PFSK-1 (cell line): ENCODE results near the gene LOXL4. TPM values are rescaled to one million over a fixed set of nuclear protein-coding genes. Genes with fewer than 3 reads are reported as not detected.

Source experiments
- FOXP2 ChIP-seq: optimal IDR thresholded peaks from 2 replicates; pipeline ENCODE3; 2011; ENCODE audit warnings: borderline replicate concordance, control low read depth, inconsistent platforms; ENCODE audit not compliant: insufficient read depth; ENCODE audit errors: extremely low read length, extremely low read depth
- POLR2AphosphoS5 ChIP-seq: IDR thresholded peaks from 2 replicates; pipeline ENCODE4 v1.6.1; 2012; ENCODE audit warnings: low read depth, mild to moderate bottlenecking, control low read depth, low read length, moderate library complexity
- SIN3A ChIP-seq: IDR thresholded peaks from 2 replicates; pipeline ENCODE4 v1.6.1; 2012; ENCODE audit warnings: mild to moderate bottlenecking, low read length, moderate library complexity, borderline replicate concordance; ENCODE audit not compliant: insufficient read depth
- TAF1 ChIP-seq: IDR thresholded peaks from 2 replicates; pipeline ENCODE4 v1.6.1; 2012; ENCODE audit warnings: low read length, control low read depth, borderline replicate concordance; ENCODE audit not compliant: insufficient read depth
- polyA plus RNA-seq: library from polyadenylated mRNA; unstranded; fragments of >200 nt; gene quantifications from one replicate; pipeline ENCODE4 v1.2.1, GENCODE V29; 2012; ENCODE audit warnings: low read depth, missing spikeins; ENCODE audit not compliant: insufficient read length
- TF ChIP-seq, protein P1 (sequence below), 2 experiments: IDR thresholded peaks; 2 replicates each; pipeline versions ENCODE4 v1.6.1 to v1.8.0; 2011 to 2012; ENCODE audit warnings: low read depth in 2 of 2, low read length in 2 of 2, control low read depth in 1 of 2, inconsistent platforms in 1 of 2, mild to moderate bottlenecking in 1 of 2, moderate library complexity in 1 of 2; ENCODE audit not compliant: insufficient read depth in 1 of 2

The LOXL4 gene
- not detected for polyA plus RNA-seq

DNA sequence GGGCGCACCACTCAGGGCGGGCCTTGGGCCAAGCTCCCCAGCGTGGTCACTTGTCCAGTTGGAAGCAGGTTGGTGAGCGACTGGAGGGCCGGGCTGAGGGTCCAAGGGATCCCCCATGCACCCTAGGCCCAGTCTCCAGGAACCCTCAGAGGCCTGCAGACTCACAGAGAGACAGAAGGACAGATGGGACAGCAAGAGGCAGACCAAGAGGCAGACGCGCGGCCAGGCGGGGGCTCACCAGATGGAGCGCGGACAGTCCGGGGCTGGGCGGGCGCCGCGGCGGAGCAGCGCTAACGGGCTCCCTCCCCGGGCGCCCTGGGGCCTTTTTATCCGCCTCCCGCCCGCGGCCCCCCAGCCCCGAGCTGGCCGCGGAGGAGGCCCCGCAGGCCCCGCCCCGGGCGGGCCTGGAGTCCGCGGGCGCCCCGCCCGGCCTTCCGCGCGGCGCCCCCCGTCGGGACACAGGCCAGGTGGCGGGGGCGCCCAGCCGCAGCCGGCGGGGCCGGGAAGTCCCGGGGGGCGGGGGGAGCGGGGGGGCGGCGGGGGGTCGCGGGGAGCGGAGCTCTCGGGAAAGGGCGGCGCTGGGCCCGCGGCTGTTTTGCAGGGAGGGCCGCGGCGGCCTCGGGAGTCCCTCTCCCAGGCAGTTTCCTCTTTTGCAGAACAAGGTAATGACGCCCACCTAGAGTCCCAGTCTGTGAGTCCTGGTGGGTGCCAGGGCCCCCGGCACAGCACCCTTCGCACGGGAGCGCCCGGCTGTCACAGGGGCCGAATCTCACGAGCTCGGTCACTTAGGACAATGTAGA, at the start of gene LOXL4:
LOXL4 (minus strand) TSS at position 301 of the 800 bp plus-strand sequence. CDS start 5,175 bp downstream, outside the sequence.
- no peak for TF ChIP-seq TAF1
- TF ChIP-seq, protein P1, sequence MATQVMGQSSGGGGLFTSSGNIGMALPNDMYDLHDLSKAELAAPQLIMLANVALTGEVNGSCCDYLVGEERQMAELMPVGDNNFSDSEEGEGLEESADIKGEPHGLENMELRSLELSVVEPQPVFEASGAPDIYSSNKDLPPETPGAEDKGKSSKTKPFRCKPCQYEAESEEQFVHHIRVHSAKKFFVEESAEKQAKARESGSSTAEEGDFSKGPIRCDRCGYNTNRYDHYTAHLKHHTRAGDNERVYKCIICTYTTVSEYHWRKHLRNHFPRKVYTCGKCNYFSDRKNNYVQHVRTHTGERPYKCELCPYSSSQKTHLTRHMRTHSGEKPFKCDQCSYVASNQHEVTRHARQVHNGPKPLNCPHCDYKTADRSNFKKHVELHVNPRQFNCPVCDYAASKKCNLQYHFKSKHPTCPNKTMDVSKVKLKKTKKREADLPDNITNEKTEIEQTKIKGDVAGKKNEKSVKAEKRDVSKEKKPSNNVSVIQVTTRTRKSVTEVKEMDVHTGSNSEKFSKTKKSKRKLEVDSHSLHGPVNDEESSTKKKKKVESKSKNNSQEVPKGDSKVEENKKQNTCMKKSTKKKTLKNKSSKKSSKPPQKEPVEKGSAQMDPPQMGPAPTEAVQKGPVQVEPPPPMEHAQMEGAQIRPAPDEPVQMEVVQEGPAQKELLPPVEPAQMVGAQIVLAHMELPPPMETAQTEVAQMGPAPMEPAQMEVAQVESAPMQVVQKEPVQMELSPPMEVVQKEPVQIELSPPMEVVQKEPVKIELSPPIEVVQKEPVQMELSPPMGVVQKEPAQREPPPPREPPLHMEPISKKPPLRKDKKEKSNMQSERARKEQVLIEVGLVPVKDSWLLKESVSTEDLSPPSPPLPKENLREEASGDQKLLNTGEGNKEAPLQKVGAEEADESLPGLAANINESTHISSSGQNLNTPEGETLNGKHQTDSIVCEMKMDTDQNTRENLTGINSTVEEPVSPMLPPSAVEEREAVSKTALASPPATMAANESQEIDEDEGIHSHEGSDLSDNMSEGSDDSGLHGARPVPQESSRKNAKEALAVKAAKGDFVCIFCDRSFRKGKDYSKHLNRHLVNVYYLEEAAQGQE (IDR thresholded peaks at IDR 0.05; ENCODE audit: insufficient read depth in 1 of 2, low read depth in 2 of 2, low read length in 2 of 2): no peak
- TF ChIP-seq SIN3A: no peak
- no peak for TF ChIP-seq FOXP2
- TF ChIP-seq POLR2AphosphoS5: no peak

DNA sequence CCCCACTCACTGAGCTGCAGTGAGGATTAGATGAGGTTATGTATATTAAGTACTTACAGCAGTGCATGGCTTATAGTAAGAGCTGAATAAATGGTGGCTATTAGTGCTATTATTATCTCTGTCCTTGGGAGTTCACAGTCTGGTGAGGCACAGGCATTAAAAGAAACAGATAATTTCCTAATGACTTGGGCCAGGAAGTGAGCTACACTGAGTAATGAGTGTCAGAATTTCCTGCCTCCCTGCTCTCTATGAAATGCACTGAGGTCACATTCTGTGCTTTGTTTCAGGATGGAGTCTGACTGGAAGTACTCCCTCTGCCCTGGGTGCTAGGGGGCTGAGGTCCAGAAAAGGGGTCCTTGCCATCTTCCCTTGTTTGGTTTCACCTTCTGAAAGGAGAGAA, 48.7 kb upstream of the LOXL4 start:
- TF ChIP-seq SIN3A: no peak
- TF ChIP-seq TAF1: no peak
- TF ChIP-seq, protein P1 (IDR thresholded peaks at IDR 0.05; ENCODE audit: insufficient read depth in 1 of 2, low read depth in 2 of 2, low read length in 2 of 2): no peak
- TF ChIP-seq POLR2AphosphoS5: no peak
- no peak for TF ChIP-seq FOXP2

DNA sequence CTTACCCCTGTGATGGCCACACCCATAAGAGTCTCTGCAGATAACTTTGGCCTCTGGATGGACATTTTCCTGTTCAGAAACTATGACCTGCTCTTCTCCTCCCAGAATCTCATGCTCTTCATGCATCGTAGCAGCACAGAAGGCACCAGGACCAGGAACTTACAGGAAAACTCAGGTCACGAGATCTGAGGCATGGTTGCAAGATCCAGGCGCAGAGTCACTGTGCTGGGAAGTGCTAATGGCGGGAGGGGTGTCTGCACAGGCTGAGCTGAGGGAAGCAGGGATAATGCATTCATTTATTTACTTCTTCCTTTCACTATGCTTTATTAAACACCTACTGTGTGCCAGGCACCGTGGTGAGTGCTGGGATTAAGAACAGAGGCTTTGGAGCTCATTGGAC, 48.2 kb upstream of the LOXL4 start:
- no peak for TF ChIP-seq SIN3A
- TF ChIP-seq, protein P1 (IDR thresholded peaks at IDR 0.05; ENCODE audit: insufficient read depth in 1 of 2, low read depth in 2 of 2, low read length in 2 of 2): no peak
- no peak for TF ChIP-seq FOXP2
- no peak for TF ChIP-seq TAF1
- TF ChIP-seq POLR2AphosphoS5: no peak

DNA sequence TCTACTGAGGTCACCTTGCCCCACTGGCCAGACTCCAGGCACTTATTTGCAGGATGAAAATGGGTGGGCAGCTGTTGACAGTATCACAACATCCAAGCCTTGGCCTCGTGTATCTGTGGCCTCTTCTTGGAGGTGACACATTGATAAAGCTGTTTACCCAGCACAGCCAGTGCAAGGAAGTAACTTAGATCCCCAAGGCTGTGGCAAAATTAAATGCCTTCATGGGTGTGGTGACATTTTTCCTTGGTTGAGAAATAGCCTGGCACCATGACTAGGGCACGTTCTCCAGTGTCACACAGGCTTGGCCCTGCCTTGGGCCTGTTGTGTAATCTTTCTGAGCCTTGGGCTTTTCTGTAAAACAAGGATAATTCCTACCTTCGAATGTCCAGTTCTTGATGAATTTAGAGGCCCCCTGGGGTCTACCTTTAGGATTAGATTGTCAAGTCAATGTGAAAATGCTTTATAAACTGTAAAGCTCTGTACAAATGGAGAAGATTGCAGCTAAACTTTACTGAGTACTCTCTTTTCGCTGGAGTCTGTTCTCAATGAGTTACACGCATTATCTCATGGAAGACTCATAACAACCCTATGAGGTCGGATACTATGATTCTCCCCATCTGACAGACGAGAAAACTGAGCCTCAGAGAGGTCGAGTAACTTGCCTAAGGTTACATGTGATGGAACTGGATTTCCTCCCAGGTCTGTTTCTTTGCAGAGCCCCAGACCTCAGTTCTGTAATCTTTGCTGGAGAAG, 46.7 kb upstream of the LOXL4 start:
- TF ChIP-seq FOXP2: no peak

DNA sequence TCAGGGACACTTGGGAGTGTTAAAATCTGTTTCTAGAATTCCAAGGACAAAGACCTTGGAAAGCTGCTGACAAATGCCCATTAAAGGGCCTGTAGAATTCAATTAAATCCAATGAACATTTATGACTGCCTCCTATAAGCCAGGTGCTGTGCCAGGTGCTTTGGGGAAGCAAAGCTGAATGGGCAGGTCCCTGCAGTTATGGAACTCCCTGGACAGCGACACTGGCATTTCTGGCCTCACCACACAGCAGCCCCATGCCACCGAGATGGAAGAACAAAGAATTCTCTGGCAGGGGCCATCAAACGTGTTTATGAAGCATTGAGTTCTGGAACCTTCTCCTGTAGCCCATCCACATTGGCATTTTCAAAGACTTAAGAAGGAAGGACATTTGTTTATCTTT, 45.6 kb upstream of the LOXL4 start:
- no peak for TF ChIP-seq TAF1
- TF ChIP-seq POLR2AphosphoS5: no peak
- no peak for TF ChIP-seq FOXP2
- no peak for TF ChIP-seq SIN3A
- TF ChIP-seq, protein P1 (IDR thresholded peaks at IDR 0.05; ENCODE audit: insufficient read depth in 1 of 2, low read depth in 2 of 2, low read length in 2 of 2): no peak; a peak in 1 of 4 replicates
